Lower lobe of right lung (tissue), 2 donors: ENCODE measurements around the gene ENTPD8. TPM values are rescaled to one million over a fixed set of nuclear protein-coding genes. Genes with fewer than 3 reads are reported as not detected.

Source experiments
- ATAC-seq, 2 donors: fragments of 200-7000 bp; cut with Tn5 transposase; one replicate each; pipeline ENCODE4 v1.9.1; 2020 to 2022; ENCODE audit warnings: mild to moderate bottlenecking in 2 of 2, moderate library complexity in 2 of 2
- DNase-seq: peaks from one replicate; pipeline ENCODE4 v3.0.0-alpha.2; 2020
- H3K27ac ChIP-seq: fragments of 200-600 bp; one replicate; pipeline ENCODE4 v1.8.0; 2022
- H3K27me3 ChIP-seq: fragments of 200-600 bp; one replicate; pipeline ENCODE4 v1.8.0; 2022; ENCODE audit warnings: low read depth
- H3K36me3 ChIP-seq: fragments of 200-600 bp; one replicate; pipeline ENCODE4 v1.8.0; 2022; ENCODE audit warnings: mild to moderate bottlenecking
- H3K4me1 ChIP-seq: fragments of 200-600 bp; one replicate; pipeline ENCODE4 v1.8.0; 2022
- H3K4me3 ChIP-seq: fragments of 200-600 bp; one replicate; pipeline ENCODE4 v1.8.0; 2022; ENCODE audit warnings: mild to moderate bottlenecking
- H3K9me3 ChIP-seq: fragments of 200-600 bp; one replicate; pipeline ENCODE4 v1.8.0; 2022
- CTCF ChIP-seq: fragments of 200-600 bp; IDR thresholded peaks from one replicate; pipeline ENCODE4 v1.8.0; 2022; ENCODE audit warnings: antibody characterized with exemption, mild to moderate bottlenecking
- intact Hi-C: fragments of 100-400 bp; cut with DNase I; formaldehyde crosslinking; loops from one replicate; pipeline ENCODE4 v1.11.0; 2022
- total RNA-seq: library from RNA; stranded (reverse); fragmentation: NEBNext Ultra II Directional; extraction: Animal tissue kit (Norgen Biotek cat#: 25700); gene quantifications from one replicate; pipeline ENCODE4 v1.2.1, GENCODE V29; 2021
- donor health status: DM: no; HTN: yes; CAD: no; lungs with severe emphysema.

ENTPD8 gene
- total RNA-seq, 1 donor from 2014 or later, result 0.15 TPM

GRCh38 chr9:137477778-137478612 is 36.8 kb upstream of the ENTPD8 start:
- no peak for DNase-seq

GRCh38 chr9:137476856-137477255 is 35.7 kb upstream of the ENTPD8 start:
- no peak for DNase-seq
- intact Hi-C loops, result no loop called here
- H3K4me3 ChIP-seq, result no peak overlapping the region

More at GRCh38 chr9:137477778-137478612, 36.8 kb upstream of the ENTPD8 start:
- no peaks in the 10 kb centered on the region for H3K36me3 ChIP-seq
- no peak overlapping the region for H3K4me3 ChIP-seq
- ATAC-seq, result peak in 1 of 2 donors; percentile 20
- H3K27me3 ChIP-seq, result no peaks in the 10 kb centered on the region
- intact Hi-C loops, result no loop called here
- H3K4me1 ChIP-seq, result peaks cover 5% of the 10 kb centered on the region
- no peak for TF ChIP-seq CTCF
- peaks cover 17% of the 10 kb centered on the region for H3K9me3 ChIP-seq
- no peak overlapping the region for H3K27ac ChIP-seq

GRCh38 chr9:137475666-137476065 is 34.5 kb upstream of the ENTPD8 start:
- Histone ChIP-seq H3K27ac (no peak overlapping the region), H3K4me3 (no peak overlapping the region), H3K27me3 (no peaks in the 10 kb centered on the region), H3K9me3 (peaks cover 17% of the 10 kb centered on the region), H3K4me1 (no peaks in the 10 kb centered on the region), H3K36me3 (no peaks in the 10 kb centered on the region)
- ATAC-seq, result no peak
- DNase-seq, result no peak
- no peak for TF ChIP-seq CTCF
- intact Hi-C loops, result no loop called here

More at GRCh38 chr9:137476856-137477255, 35.7 kb upstream of the ENTPD8 start:
- Histone ChIP-seq H3K36me3 (no peaks in the 10 kb centered on the region), H3K4me1 (peaks cover 3% of the 10 kb centered on the region), H3K9me3 (peaks cover 17% of the 10 kb centered on the region), H3K27me3 (no peaks in the 10 kb centered on the region), H3K27ac (no peak overlapping the region)
- TF ChIP-seq CTCF, result no peak
- no peak for ATAC-seq

- Histone ChIP-seq H3K27ac (no peak overlapping the region), H3K9me3 (peaks cover 17% of the 10 kb centered on the region), H3K4me1 (no peaks in the 10 kb centered on the region), H3K36me3 (no peaks in the 10 kb centered on the region), H3K4me3 (no peak overlapping the region), H3K27me3 (no peaks in the 10 kb centered on the region)
- DNase-seq (peak; percentile 14), ATAC-seq (no peak)
- intact Hi-C loops, result no loop called here
- TF ChIP-seq CTCF, result no peak
These were observed 33.1 kb upstream of the ENTPD8 start for GRCh38 chr9:137474271-137474670.

- no peak overlapping the region for H3K27ac ChIP-seq
- peaks cover 8% of the 10 kb centered on the region for H3K9me3 ChIP-seq
- H3K4me3 ChIP-seq, result no peak overlapping the region
- intact Hi-C loops, result no loop called here
- no peaks in the 10 kb centered on the region for H3K27me3 ChIP-seq
- no peak for ATAC-seq
- no peak for DNase-seq
- no peak for TF ChIP-seq CTCF
- no peaks in the 10 kb centered on the region for H3K36me3 ChIP-seq
- H3K4me1 ChIP-seq, result no peaks in the 10 kb centered on the region
These were observed 29.6 kb upstream of the ENTPD8 start for GRCh38 chr9:137470785-137471184.
